Fibroblast of skin of left biceps (primary cell): Measurements from ENCODE around the gene NOMO2.
"Not testable (repeated sequence)": the region's sequence is repeated elsewhere in the genome, so short reads cannot be mapped to it uniquely, and the experiment has no call there.

Source experiments
- DNase-seq, 2 experiments: peaks; one replicate each; pipeline ENCODE4 v3.0.0-alpha.2; 2013; ENCODE audit warnings: low read depth in 2 of 2

NOMO2 gene, protein sequence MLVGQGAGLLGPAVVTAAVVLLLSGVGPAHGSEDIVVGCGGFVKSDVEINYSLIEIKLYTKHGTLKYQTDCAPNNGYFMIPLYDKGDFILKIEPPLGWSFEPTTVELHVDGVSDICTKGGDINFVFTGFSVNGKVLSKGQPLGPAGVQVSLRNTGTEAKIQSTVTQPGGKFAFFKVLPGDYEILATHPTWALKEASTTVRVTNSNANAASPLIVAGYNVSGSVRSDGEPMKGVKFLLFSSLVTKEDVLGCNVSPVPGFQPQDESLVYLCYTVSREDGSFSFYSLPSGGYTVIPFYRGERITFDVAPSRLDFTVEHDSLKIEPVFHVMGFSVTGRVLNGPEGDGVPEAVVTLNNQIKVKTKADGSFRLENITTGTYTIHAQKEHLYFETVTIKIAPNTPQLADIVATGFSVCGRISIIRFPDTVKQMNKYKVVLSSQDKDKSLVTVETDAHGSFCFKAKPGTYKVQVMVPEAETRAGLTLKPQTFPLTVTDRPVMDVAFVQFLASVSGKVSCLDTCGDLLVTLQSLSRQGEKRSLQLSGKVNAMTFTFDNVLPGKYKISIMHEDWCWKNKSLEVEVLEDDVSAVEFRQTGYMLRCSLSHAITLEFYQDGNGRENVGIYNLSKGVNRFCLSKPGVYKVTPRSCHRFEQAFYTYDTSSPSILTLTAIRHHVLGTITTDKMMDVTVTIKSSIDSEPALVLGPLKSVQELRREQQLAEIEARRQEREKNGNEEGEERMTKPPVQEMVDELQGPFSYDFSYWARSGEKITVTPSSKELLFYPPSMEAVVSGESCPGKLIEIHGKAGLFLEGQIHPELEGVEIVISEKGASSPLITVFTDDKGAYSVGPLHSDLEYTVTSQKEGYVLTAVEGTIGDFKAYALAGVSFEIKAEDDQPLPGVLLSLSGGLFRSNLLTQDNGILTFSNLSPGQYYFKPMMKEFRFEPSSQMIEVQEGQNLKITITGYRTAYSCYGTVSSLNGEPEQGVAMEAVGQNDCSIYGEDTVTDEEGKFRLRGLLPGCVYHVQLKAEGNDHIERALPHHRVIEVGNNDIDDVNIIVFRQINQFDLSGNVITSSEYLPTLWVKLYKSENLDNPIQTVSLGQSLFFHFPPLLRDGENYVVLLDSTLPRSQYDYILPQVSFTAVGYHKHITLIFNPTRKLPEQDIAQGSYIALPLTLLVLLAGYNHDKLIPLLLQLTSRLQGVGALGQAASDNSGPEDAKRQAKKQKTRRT

DNA sequence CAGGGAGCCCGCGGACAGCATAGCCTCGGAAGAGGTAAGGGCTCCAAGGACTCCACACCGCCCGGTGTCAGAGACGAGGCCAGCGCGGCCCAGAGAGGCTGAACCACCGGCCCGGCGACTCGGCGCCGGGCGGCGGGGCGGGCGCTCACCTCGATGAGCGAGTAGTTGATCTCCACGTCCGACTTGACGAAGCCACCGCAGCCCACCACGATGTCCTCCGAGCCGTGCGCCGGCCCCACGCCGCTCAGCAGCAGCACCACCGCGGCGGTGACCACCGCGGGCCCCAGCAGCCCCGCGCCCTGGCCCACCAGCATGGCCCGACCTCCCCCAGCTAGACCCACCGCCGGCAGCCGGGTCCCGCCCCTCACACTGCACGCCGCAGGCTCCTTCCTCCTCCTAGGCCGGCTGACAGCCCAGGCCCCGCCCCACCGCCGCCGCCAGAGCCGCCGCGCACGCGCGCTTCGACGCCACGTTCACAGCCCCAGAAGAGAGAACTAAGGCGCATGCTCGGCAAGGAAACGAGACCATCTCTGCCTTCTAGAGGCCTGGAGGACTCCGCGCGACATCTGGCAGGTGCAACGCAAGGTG lies at the start of gene NOMO2:
NOMO2 (minus strand) TSS at position 371 of the 588 bp plus-strand sequence; CDS start at position 314, 57 bp downstream.
- DNase-seq = not testable (repeated sequence)

DNA sequence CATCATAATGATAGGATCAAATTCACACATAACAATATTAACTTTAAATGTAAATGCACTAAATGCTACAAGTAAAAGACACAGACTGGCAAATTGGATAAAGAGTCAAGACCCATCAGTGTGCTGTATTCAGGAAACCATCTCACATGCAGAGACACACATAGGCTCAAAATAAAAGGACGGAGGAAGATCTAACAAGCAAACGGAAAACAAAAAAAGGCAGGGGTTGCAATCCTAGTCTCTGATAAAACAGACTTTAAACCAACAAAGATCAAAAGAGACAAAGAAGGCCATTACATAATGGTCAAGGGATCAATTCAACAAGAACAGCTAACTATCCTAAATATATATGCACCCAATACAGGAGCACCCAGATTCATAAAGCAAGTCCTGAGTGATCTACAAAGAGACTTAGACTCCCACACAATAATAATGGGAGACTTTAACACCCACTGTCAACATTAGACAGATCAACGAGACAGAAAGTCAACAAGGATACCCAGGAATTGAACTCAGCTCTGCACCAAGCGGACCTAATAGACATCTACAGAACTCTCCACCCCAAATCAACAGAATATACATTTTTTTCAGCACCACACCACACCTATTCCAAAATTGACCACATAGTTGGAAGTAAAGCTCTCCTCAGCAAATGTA lies 48.4 kb upstream of the NOMO2 start:
- DNase-seq = not testable (repeated sequence)

DNA sequence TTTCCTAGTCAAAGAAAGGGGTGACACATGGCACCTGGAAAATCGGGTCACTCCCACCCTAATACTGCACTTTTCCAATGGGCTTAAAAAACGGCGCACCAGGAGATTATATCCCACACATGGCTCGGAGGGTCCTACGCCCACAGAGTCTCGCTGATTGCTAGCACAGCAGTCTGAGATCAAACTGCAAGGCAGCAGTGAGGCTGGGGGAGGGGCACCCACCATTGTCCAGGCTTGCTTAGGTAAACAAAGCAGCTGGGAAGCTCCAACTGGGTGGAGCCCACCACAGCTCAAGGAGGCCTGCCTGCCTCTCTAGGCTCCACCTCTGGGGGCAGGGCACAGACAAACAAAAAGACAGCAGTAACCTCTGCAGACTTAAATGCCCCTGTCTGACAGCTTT lies 46.4 kb upstream of the NOMO2 start:
- not testable (repeated sequence) for DNase-seq

DNA sequence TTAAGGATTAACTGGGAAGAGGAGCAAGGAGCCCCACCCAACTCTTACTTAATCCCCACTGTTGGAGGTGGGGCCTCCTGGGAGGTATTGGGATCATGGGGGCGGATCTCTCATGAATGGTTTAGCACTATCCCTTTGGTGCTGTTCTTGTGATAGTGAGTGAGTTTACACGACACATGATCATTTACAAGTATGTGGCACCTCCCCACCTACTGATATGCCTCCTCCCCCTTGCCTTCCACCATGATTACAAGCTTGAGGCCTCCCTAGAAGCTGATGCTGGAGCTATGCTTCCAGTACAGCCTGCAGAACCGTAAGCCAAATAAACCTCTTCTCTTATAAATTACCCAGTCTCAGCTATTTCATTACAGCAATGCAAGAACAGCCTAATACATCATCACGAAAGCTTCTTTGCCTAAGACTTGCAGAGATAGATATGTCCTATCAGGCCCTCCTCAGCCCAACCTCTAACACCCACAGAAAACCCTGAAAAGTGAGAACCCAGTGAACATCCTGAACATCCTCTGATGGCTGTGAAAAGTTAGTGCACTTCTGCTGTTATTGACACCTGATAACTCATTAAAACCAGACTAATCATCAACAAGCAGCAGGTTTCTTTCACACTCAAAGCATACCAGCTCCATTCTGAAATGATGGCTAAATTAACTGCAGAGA lies 41.8 kb upstream of the NOMO2 start:
- DNase-seq = not testable (repeated sequence)

DNA sequence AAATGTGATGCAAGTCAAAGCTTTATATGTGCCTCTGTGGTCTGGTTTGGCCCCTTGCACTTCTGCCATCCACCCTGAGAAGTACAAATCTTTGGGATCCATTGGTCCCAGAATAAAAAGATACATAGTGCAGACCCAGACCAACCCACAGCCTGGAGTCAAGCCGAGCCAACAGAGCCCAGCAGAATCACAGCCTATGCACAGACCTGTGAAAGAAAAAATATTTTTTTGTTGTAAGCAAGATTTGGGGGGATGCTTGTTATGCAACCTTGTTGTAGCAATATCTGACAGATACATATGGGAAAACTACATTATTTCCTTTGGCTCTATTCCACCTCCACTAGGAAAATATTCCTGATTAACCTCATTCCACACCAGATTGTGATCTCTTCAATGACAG lies 36.7 kb upstream of the NOMO2 start:
- not testable (repeated sequence) for DNase-seq

DNA sequence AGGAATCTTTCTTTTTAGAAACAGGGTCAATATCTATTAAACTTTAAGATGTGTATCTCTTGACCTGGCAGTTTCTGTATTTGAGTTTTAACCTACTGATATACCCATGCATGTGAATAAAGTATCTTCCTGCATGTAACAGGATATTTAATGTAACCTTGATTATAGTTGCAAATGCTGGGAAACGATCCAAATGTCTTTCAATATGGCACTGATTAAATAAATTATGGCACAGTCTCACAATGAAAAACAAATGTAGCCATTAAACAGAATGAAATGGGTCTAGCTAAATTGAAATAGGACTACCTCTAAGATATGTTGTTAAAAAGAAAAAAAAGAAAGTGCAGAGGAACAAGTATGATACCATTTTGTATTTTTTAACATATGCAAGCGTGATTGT lies 35.8 kb upstream of the NOMO2 start:
- DNase-seq = not testable (repeated sequence)

DNA sequence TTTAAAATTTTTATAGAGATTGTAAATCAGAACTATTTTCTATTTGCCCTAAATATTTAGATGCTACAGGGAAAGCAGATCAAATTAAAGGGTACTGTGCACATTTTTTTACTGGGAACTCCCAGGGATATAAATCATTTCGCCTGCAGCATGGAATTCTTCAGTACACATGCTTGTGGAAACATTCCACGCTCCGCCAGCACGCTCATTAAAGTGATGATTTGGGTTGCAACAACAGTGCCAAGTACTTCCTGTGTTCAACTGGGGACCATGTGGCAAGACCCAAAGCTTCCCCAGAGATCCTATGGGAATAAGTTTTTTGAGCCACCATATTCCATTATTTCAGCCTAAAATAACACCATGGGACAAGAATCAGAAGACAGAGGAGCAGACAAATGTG lies 35.4 kb upstream of the NOMO2 start:
- DNase-seq = not testable (repeated sequence)

DNA sequence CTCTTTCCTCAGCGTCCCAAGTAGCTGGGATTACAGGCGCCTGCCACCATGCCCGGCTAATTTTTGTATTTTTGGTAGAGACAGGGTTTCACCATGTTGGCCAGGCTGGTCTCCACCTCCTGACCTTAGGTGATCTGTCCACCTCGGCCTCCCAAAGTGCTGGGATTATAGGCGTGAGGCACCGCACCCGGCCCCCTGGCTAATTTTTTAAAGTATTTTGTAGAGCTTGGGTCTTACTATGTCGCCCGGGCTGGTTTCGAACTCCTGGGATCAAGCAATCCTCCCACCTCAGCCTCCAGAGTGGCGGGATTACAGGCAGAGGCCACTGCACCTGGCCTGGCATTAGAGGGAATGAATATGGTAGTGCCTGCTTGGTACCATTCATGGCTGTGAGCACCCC lies 33.9 kb upstream of the NOMO2 start:
- DNase-seq = not testable (repeated sequence)

DNA sequence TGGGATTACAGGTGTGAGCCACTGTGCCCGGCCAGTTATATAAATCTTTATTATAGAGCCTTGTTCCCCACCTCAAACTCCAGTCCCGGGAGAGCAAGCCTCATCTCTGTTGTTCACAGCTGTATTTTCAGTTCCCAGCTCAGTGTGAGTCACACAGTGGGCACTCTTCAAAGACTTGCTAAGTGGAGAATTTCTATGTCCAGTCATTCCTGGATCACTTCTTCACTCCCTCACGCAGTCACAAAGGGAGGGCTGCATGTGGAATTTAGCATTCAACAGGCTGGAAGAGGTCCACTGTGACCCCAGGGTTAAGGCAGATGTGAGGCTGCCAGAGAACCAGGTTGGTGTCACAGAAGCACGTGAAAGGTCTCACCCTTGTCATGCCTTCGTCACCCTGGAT lies 33.0 kb upstream of the NOMO2 start:
- not testable (repeated sequence) for DNase-seq

DNA sequence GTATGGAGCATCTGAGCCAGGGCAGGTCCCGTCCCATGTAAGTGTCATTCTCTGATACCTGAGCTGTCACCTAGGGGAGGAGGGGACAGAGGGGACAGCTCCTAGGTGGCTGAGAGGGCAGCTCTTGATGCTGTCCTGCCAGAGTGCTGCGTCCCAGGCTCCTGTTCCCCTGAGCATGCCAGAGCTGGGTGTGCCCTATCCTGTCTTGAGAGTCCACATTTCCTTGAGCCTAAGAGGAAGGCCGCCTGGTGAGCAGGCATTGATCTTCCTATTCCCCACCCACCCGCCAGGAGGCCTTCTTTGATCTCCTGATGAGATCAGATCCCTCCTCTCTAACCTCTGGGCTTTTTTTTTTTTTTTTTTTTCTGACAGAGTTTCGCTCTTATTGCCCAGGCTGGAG lies 32.0 kb upstream of the NOMO2 start:
- DNase-seq = not testable (repeated sequence)

DNA sequence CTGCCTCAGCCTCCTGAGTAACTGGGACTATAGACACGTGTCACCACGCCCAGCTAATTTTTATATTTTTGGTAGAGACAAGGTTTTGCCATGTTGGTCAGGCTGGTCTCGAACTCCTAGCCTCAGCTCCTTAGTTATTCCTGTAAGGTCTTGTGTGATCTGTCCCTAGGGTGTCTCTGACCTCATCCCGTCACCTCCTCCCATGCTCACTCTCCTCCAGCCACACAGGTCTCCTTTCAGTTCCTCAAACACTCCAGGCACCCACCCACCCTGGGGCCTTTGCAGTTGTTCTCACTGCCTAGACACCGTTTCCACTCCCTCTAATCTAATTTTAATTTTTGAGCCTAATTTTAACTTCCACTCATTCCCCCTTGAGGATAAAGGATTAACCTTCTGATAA lies 31.1 kb upstream of the NOMO2 start:
- not testable (repeated sequence) for DNase-seq

DNA sequence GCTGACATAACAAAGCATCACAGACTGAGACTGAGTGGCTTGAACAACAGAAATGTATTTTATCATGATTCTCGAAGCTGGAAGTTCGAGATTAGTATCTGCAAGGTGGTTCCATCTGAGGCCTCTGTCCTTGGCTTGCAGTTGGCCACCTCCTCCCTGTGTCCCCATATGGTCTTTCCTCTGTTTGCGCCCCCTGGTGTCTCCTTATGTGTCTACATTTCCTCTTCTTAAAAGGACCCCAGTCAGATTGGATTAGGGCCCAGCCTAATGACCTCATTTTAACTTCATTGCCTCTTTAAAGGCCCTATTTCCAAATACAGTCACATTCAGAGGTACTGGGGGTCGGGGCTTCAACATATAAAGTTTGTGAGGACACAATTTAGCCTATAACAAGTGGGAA lies 30.0 kb upstream of the NOMO2 start:
- peak in 1 of 2 experiments; percentile 2 for DNase-seq

DNA sequence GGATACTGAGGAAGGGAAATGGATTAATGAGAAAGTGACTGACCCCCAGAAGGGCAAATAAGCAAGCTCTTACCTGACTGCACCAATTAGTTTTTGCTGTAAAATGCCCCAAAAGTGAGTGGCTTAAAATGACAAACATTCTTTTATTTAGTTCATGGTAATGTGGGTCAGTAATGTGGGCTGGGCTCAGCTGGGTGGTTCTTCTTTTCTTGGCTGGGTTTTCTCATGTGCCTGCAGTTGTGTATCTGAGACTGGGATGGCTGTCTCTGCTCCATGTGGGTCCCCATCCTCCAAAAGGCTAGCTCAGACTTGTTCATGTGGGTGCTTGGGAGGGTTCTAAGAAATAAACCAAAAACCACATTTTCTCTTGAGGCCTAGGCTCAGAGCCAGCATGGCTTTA lies 29.5 kb upstream of the NOMO2 start:
- not testable (repeated sequence) for DNase-seq

DNA sequence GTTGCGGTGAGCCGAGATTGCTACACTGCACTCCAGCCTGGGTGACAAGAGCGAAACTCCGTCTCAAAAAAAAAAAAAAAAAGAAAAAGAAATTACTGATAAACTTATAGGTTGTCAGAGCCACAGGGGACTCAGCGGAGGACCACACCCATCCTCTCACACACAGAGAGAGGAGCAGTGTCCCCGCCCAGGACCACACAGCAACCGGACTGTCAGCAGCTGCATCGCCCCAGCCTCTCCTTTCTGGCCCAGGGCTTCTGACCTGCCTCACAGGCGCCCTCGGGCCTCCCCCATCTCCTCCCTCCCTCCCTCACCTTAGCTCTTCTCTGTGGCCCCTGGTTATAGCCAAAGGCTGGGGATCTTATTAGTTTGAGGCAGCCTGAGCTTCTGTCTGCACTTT lies 27.9 kb upstream of the NOMO2 start:
- DNase-seq = not testable (repeated sequence)

DNA sequence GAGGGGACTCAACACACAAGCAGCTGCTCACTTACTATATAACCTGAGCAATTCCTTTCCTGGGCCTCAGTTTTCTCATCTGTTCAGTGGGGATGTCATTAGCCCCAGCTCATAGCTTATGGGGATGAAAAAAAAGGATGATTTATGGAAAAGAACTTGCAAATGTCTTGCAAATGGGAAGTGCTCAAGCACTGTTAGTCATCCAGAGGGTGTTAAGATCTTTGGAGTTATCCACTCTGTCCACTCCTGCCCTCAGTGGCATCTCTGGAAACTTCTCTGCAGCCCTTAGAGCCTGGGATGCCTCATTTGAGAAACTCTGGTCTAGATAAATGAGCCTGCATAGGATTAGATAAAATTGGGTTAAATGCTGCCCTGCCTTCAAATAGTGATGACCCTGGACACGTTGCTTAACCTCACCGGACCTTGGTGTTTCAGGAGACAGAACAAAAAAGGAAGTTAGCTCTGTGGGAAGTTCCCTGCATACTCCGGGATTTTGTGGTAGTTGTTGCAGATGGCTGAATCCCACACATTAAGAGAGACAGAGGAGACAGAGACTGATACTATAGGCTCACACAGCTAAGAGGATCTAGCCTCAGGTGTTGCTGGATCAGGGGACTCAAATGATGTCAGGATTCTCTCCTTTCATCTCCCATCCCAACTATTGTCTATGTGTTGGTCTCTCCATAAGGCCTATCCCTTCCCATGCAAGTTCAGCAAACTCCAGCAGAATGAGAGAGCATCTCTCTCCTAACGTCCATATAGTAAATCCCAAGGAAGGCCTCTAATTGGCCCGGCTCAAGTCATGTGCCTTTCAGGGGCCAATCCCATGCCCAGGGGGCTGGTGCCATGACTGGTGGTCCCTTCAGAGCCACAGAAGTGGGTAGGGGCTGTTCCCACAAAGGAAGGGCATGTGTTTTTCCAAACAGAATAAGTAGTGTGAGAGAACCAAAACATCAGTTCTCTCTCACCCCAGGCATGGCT lies 25.0 kb upstream of the NOMO2 start:
- not testable (repeated sequence) for DNase-seq

DNA sequence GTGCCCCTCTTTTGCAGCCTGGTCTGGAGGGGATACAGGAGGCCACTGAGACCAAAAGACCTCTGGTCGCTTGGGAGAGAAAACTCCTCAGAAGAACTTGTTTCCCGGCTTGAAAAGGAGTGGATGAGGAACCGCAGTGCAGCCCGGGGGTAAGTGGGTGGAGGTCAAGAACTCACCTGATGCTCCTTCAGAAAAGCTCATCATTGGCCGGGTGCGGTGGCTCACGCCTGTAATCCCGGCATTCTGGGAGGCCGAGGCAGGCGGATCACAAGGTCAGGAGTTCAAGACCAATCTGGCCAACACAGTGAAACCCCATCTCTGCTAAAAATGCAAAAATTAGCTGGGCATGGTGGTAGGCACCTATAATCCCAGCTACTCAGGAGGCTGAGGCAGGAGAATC lies 23.9 kb upstream of the NOMO2 start:
- not testable (repeated sequence) for DNase-seq

DNA sequence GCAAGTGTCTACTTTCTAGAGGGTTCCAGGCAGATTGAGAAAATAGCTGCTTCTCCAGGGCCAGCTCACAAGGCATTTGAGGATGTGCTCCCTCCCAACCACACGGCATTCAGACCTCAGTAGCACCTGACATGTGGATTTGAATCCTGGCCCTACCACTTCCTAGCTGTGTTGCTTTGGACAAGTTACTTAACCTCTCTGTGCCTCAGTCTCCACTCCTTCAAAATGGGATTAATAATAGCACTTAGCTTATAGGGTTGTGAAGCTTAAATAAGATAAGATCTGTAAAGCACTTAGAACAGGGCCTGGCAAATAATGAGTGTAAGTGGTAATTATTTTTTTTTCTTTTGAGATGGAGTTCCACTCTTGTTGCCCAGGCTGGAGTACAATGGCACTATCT lies 21.0 kb upstream of the NOMO2 start:
- no peak for DNase-seq

DNA sequence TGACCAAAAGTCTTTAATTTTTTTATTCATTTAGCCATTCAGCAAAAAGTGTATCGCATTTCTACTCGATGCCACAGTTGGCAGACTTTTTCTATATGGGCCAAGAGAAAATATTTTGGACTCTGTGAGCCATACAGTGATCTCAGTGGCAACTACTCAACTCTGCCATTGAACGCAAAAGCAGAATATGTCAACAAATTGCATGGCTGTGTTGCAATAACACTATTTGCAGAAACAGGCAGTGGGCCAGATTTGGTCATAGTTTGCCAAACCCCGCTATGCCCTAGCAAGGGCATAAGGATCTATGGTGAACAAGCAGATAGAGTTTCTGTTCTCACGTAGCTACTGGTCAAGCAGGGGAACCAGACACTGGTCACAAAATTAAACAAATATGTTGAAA lies 18.5 kb upstream of the NOMO2 start:
- DNase-seq = not testable (repeated sequence)

DNA sequence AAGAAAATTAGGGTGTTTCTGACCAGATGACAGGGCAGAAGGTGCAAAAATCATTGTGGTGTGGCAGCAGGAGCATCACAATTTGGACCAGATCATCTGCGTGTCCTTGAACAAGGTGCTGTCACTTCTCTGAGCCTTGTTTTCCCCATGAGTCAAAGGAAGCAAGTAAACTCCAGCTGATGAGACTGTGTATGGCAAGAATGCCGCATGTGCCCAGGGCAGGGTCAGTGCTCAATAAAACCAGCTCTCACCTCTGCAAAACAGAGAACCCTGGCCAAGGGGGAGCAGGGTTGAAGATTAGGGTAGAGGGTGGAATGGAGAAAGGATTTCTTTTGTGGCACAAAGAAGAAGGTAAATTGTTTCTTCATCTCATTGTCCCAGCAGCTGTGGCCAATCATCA lies 17.4 kb upstream of the NOMO2 start:
- not testable (repeated sequence) for DNase-seq
